ENCODE measurements around the gene TOMM40. TPM values are rescaled to one million over a fixed set of nuclear protein-coding genes. Genes with fewer than 3 reads are reported as not detected.

Gene TOMM40
- total and polyA plus RNA-seq, 9 of the 15 experiments (the other 6 are each of a cell fraction or from before 2014, with no cell fraction given) = 0.89 to 290 (median 160) TPM

DNA sequence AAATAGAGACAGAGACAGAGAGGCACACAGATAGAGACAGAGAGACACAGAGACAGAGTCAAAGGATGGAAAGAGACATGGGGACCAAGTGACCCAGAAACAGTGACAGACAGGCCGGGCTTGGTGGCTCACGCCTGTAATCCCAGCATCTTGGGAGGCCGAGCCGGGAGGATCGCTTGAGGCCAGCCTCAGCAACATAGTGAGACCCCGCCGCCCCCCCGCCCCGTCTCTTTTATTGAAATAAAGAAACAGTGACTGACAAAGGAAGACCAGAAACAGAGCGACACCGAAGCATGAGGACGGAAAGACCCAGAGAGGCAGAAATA, 45.8 kb upstream of the TOMM40 start (continued):
- TF ChIP-seq DIDO1 (tag; IDR thresholded peaks at IDR 0.05; ENCODE audit: low read depth) = no peak
- TF ChIP-seq ZNF324 (CRISPR knock-in tag; IDR thresholded peaks at IDR 0.05) = no peak

- peak within 1 kb of the TSS; percentile 98 for H2AFZ ChIP-seq (ENCODE audit: low read depth, low read length)
- H3K9me3 ChIP-seq (replicated peaks; ENCODE audit: control insufficient read depth, insufficient read depth, low read depth, low read length) = no peaks in the 10 kb centered on the region
- peaks cover 9% of the 10 kb centered on the region for H3K9me1 ChIP-seq (ENCODE audit: control insufficient read depth, insufficient read depth, low read length)
- H3K4me3 ChIP-seq = peak within 1 kb of the TSS; percentile 92
- intact Hi-C loops (cut with micrococcal nuclease) (loop anchor here (1.0 to 5.0 kb wide), 3 partner anchors 45 to 274 kb away; partner anchors contain the start of gene TOMM40), in situ Hi-C loops (cut with MboI) (no loop called here)
- H3K36me3 ChIP-seq (ENCODE audit: control insufficient read depth, insufficient read depth, low read length) = no peaks in the 10 kb centered on the region
- peak; percentile 90 for FAIRE-seq
- H4K20me1 ChIP-seq (replicated peaks; ENCODE audit: control insufficient read depth, insufficient read depth, low read length) = peaks cover 19% of the 10 kb centered on the region
- peak within 1 kb of the TSS; percentile 93 for H3K4me2 ChIP-seq (ENCODE audit: insufficient read depth, low read length)
- H3K9ac ChIP-seq (ENCODE audit: insufficient read depth in 1 of 2, low read depth in 2 of 2, low read length in 2 of 2) = peak within 1 kb of the TSS; percentile 93 to 97
- H3K79me2 ChIP-seq (ENCODE audit: control insufficient read depth, insufficient read depth, low read length) = peaks cover 47% of the 10 kb centered on the region
- no peaks in the 10 kb centered on the region for H3K27me3 ChIP-seq (ENCODE audit: control insufficient read depth in 2 of 2, insufficient read depth in 2 of 2, low read length in 2 of 2)
- no TSS peak for BruUV-seq (replicated peaks)
- peak within 1 kb of the TSS; percentile 97 for H3K27ac ChIP-seq (ENCODE audit: extremely low read depth, low read depth, low read length)
- DNase-seq (ENCODE audit: extremely low read depth in 1 of 4, low spot score in 3 of 4) = peak; percentile 97 to 98 (median 98)
- ChIA-PET POLR2A (interaction anchor here (0.5 to 1.6 kb wide), 6 partner anchors 45 to 141 kb away, joined by 3 to 4 read pairs (median 3); partner anchors contain the start of gene TOMM40), CTCF (ENCODE audit: low intra/inter-chr PET ratio) (interaction anchor here (0.7 to 2.8 kb wide), 12 partner anchors 38 to 334 kb away, joined by 3 to 26 read pairs (median 6); no protein-coding TSS in a partner anchor)
- 0% methylated on average over 33 of the region's 67 CpGs for WGBS (ENCODE audit: insufficient coverage, low coverage, missing lambda C conversion rate)
- H3K4me1 ChIP-seq (replicated peaks in 1 of 2; ENCODE audit: control insufficient read depth in 2 of 2, insufficient read depth in 2 of 2, low read length in 2 of 2) = peaks cover 38 to 64% of the 10 kb centered on the region in 2 experiments
- peak; percentile 61 for ATAC-seq
- TF ChIP-seq JUNB (CRISPR knock-in tag; conservative IDR thresholded peaks at IDR 0.05) (no peak), NUFIP1 (IDR thresholded peaks at IDR 0.05; ENCODE audit: partially characterized antibody) (no peak), MCM5 (IDR thresholded peaks at IDR 0.05; ENCODE audit: low read depth) (no peak)
- TF ChIP-seq, protein P1, sequence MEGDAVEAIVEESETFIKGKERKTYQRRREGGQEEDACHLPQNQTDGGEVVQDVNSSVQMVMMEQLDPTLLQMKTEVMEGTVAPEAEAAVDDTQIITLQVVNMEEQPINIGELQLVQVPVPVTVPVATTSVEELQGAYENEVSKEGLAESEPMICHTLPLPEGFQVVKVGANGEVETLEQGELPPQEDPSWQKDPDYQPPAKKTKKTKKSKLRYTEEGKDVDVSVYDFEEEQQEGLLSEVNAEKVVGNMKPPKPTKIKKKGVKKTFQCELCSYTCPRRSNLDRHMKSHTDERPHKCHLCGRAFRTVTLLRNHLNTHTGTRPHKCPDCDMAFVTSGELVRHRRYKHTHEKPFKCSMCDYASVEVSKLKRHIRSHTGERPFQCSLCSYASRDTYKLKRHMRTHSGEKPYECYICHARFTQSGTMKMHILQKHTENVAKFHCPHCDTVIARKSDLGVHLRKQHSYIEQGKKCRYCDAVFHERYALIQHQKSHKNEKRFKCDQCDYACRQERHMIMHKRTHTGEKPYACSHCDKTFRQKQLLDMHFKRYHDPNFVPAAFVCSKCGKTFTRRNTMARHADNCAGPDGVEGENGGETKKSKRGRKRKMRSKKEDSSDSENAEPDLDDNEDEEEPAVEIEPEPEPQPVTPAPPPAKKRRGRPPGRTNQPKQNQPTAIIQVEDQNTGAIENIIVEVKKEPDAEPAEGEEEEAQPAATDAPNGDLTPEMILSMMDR (IDR thresholded peaks at IDR 0.05 in 2 of 3, conservative IDR thresholded peaks at IDR 0.05 in 1 of 3; ENCODE audit: insufficient read depth in 2 of 3, low read depth in 1 of 3, low read length in 3 of 3) = peak; percentile 76 to 92 (median 87)
- TF ChIP-seq, protein P2, sequence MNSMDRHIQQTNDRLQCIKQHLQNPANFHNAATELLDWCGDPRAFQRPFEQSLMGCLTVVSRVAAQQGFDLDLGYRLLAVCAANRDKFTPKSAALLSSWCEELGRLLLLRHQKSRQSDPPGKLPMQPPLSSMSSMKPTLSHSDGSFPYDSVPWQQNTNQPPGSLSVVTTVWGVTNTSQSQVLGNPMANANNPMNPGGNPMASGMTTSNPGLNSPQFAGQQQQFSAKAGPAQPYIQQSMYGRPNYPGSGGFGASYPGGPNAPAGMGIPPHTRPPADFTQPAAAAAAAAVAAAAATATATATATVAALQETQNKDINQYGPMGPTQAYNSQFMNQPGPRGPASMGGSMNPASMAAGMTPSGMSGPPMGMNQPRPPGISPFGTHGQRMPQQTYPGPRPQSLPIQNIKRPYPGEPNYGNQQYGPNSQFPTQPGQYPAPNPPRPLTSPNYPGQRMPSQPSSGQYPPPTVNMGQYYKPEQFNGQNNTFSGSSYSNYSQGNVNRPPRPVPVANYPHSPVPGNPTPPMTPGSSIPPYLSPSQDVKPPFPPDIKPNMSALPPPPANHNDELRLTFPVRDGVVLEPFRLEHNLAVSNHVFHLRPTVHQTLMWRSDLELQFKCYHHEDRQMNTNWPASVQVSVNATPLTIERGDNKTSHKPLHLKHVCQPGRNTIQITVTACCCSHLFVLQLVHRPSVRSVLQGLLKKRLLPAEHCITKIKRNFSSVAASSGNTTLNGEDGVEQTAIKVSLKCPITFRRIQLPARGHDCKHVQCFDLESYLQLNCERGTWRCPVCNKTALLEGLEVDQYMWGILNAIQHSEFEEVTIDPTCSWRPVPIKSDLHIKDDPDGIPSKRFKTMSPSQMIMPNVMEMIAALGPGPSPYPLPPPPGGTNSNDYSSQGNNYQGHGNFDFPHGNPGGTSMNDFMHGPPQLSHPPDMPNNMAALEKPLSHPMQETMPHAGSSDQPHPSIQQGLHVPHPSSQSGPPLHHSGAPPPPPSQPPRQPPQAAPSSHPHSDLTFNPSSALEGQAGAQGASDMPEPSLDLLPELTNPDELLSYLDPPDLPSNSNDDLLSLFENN (IDR thresholded peaks at IDR 0.05; ENCODE audit: low read depth in 2 of 2, low read length in 2 of 2) = no peak
Observed at GRCh38 chr19:44845612-44846454, 45.2 kb upstream of the TOMM40 start, which contains the start of gene NECTIN2. Gene NECTIN2, plus strand, starts transcription at chr19:44846297. Its CDS starts 229 bp downstream, at chr19:44846526.

All from K562 (cell line).